H1 (cell line): ENCODE measurements around the gene SPDYE3. TPM values are rescaled to one million over a fixed set of nuclear protein-coding genes. Genes with fewer than 3 reads are reported as not detected.
"Not testable (repeated sequence)": the region's sequence is repeated elsewhere in the genome, so short reads cannot be mapped to it uniquely, and the experiment has no call there.

ENCODE experiments used
- CTCF ChIA-PET: fragments of 300-600 bp; sonication (Branson Sonifier 250); formaldehyde crosslinking; loops from one replicate; lab custom pipeline; 2021; ENCODE audit not compliant: partially characterized antibody; lab: Charles Lee
- POLR2A ChIA-PET: fragments of 300-600 bp; sonication (Branson Sonifier 250); formaldehyde crosslinking; loops from one replicate; lab custom pipeline; 2021; ENCODE audit warnings: inconsistent platforms; ENCODE audit not compliant: partially characterized antibody; lab: Charles Lee
- DNase-seq, 2 experiments: peaks; one replicate each; pipeline versions ENCODE4 v3.0.0 to v3.0.0-alpha.2; 2010 to 2022; ENCODE audit warnings: low spot score in 2 of 2, low read depth in 1 of 2, mixed read lengths in 1 of 2
- FAIRE-seq: peaks from 2 replicates; lab custom pipeline; 2011; peaks lifted over from hg19 to GRCh38; lab: Jason Lieb, UNC
- H2AFZ ChIP-seq: 2 replicates; pipeline ENCODE4 v1.8.1; 2012; ENCODE audit warnings: low read length, inconsistent platforms
- H2AK5ac ChIP-seq: 2 replicates; pipeline ENCODE4 v1.6.1; 2013; ENCODE audit warnings: low read depth, low read length
- H2BK120ac ChIP-seq: replicated peaks from 2 replicates; pipeline ENCODE3; 2013; ENCODE audit warnings: low read depth, low read length, inconsistent platforms
- H2BK12ac ChIP-seq: 2 replicates; pipeline ENCODE4 v1.6.1; 2013; ENCODE audit warnings: low read depth, low read length
- H2BK15ac ChIP-seq: 2 replicates; pipeline ENCODE4 v1.6.1; 2013; ENCODE audit warnings: low read length
- H2BK20ac ChIP-seq: 2 replicates; pipeline ENCODE4 v1.6.1; 2013; ENCODE audit warnings: low read length
- H2BK5ac ChIP-seq: 2 replicates; pipeline ENCODE4 v1.6.1; 2013; ENCODE audit warnings: low read depth, low read length
- H3K14ac ChIP-seq: 2 replicates; pipeline ENCODE4 v1.6.1; 2013; ENCODE audit warnings: inconsistent platforms; ENCODE audit not compliant: insufficient read length
- H3K18ac ChIP-seq: 2 replicates; pipeline ENCODE4 v1.6.1; 2013; ENCODE audit warnings: low read length; ENCODE audit errors: extremely low read depth
- H3K23ac ChIP-seq: 2 replicates; pipeline ENCODE4 v1.6.1; 2013; ENCODE audit warnings: inconsistent platforms; ENCODE audit not compliant: insufficient read length
- H3K23me2 ChIP-seq: 2 replicates; pipeline ENCODE4 v1.6.1; 2013; ENCODE audit warnings: low read depth, low read length
- H3K27ac ChIP-seq: 2 replicates; pipeline ENCODE4 v1.6.1; 2011; ENCODE audit warnings: low read depth, low read length, inconsistent platforms
- H3K27me3 ChIP-seq, 4 experiments: replicated peaks in 1 of 4; 1 replicate in 1 of 4; 2 replicates in 3 of 4; pipeline versions ENCODE4 v1.6.1 to v1.8.1; 2011 to 2013; ENCODE audit warnings: low read length in 3 of 4, mild to moderate bottlenecking in 3 of 4, inconsistent platforms in 2 of 4, mixed read lengths in 2 of 4, moderate library complexity in 1 of 4; ENCODE audit not compliant: control insufficient read depth in 3 of 4, insufficient read depth in 3 of 4; ENCODE audit errors: extremely low read depth in 1 of 4
- H3K36me3 ChIP-seq, 4 experiments: 2 replicates each; pipeline versions ENCODE4 v1.6.1 to v1.8.1; 2011 to 2013; ENCODE audit warnings: mild to moderate bottlenecking in 4 of 4, low read length in 3 of 4, moderate library complexity in 2 of 4, control low read depth in 1 of 4, inconsistent platforms in 1 of 4; ENCODE audit not compliant: insufficient read depth in 4 of 4, control insufficient read depth in 2 of 4
- H3K4ac ChIP-seq: replicated peaks from 2 replicates; pipeline ENCODE3; 2013; ENCODE audit warnings: low read length, low read depth, mixed read lengths, inconsistent platforms; ENCODE audit not compliant: insufficient read length
- H3K4me1 ChIP-seq, 4 experiments: replicated peaks in 1 of 4; 1 replicate in 1 of 4; 2 replicates in 3 of 4; pipeline versions ENCODE4 v1.6.1 to v1.8.1; 2011 to 2013; ENCODE audit warnings: low read length in 3 of 4, inconsistent platforms in 2 of 4, mixed read lengths in 1 of 4; ENCODE audit not compliant: insufficient read depth in 4 of 4, control insufficient read depth in 3 of 4
- H3K4me2 ChIP-seq, 2 experiments: 2 replicates each; pipeline versions ENCODE4 v1.6.1 to v1.8.1; 2011 to 2013; ENCODE audit warnings: low read depth in 2 of 2, low read length in 2 of 2, control low read depth in 1 of 2, inconsistent platforms in 1 of 2, mild to moderate bottlenecking in 1 of 2; ENCODE audit not compliant: insufficient read depth in 1 of 2
- H3K4me3 ChIP-seq, 4 experiments: fragments of 200-600, 300-600 bp in 1 of 4; sonication (generic), shearing (Covaris generic), sonication (Bioruptor Twin) in 1 of 4; 2 replicates each; pipeline versions ENCODE4 v1.5.1 to v1.8.1; 2011 to 2016; ENCODE audit warnings: low read length in 4 of 4, low read depth in 3 of 4, control low read depth in 2 of 4, inconsistent platforms in 2 of 4, mild to moderate bottlenecking in 2 of 4, mixed read lengths in 1 of 4, moderate library complexity in 1 of 4; ENCODE audit not compliant: insufficient read depth in 2 of 4; ENCODE audit errors: extremely low read depth in 1 of 4
- H3K56ac ChIP-seq: replicated peaks from 2 replicates; pipeline ENCODE3; 2013; ENCODE audit warnings: low read depth, mild to moderate bottlenecking, mixed read lengths, low read length, inconsistent platforms; ENCODE audit not compliant: insufficient read length
- H3K79me1 ChIP-seq: 2 replicates; pipeline ENCODE4 v1.6.1; 2013; ENCODE audit warnings: low read depth, low read length, control low read depth
- H3K79me2 ChIP-seq, 2 experiments: 2 replicates each; pipeline versions ENCODE4 v1.6.1 to v1.8.1; 2012 to 2013; ENCODE audit warnings: low read length in 2 of 2, mild to moderate bottlenecking in 2 of 2, inconsistent platforms in 1 of 2; ENCODE audit not compliant: insufficient read depth in 2 of 2, control insufficient read depth in 1 of 2
- H3K9ac ChIP-seq, 4 experiments: replicated peaks in 1 of 4; 1 replicate in 1 of 4; 2 replicates in 3 of 4; pipeline versions ENCODE4 v1.6.1 to v1.8.1; 2011 to 2013; ENCODE audit warnings: low read depth in 3 of 4, low read length in 3 of 4, control low read depth in 2 of 4, mild to moderate bottlenecking in 2 of 4, moderate library complexity in 2 of 4, inconsistent platforms in 1 of 4; ENCODE audit errors: extremely low read depth in 1 of 4
- H3K9me3 ChIP-seq, 2 experiments: 2 replicates each; pipeline versions ENCODE4 v1.6.1 to v1.8.1; 2012 to 2013; ENCODE audit warnings: mild to moderate bottlenecking in 2 of 2, moderate library complexity in 2 of 2, control low read depth in 1 of 2, inconsistent platforms in 1 of 2, low read depth in 1 of 2, low read length in 1 of 2, mixed read lengths in 1 of 2; ENCODE audit not compliant: insufficient read depth in 2 of 2
- H4K20me1 ChIP-seq, 2 experiments: replicated peaks in 1 of 2; 2 replicates each; pipeline versions ENCODE3 to v1.8.1; 2011 to 2013; ENCODE audit warnings: inconsistent platforms in 2 of 2, low read length in 2 of 2, mild to moderate bottlenecking in 1 of 2; ENCODE audit not compliant: insufficient read depth in 2 of 2, control insufficient read depth in 1 of 2
- H4K5ac ChIP-seq: 2 replicates; pipeline ENCODE4 v1.6.1; 2013; ENCODE audit warnings: low read length, low read depth, mixed read lengths, inconsistent platforms; ENCODE audit not compliant: insufficient read length
- H4K8ac ChIP-seq: 2 replicates; pipeline ENCODE4 v1.8.0; 2013; ENCODE audit warnings: mild to moderate bottlenecking, moderate library complexity, low read length, inconsistent platforms; ENCODE audit not compliant: insufficient read depth; ENCODE audit errors: extremely low read depth
- H4K91ac ChIP-seq: replicated peaks from 2 replicates; pipeline ENCODE3; 2013; ENCODE audit warnings: low read length, mixed read lengths, inconsistent platforms; ENCODE audit not compliant: insufficient read length
- CTCF ChIP-seq, 3 experiments: IDR thresholded peaks; 1 replicate in 2 of 3; 2 replicates in 1 of 3; pipeline versions ENCODE4 v1.5.1 to v1.6.1; 2011; ENCODE audit warnings: low read length in 3 of 3, mild to moderate bottlenecking in 3 of 3, inconsistent platforms in 2 of 3, low read depth in 1 of 3, moderate library complexity in 1 of 3; ENCODE audit not compliant: insufficient read depth in 1 of 3; ENCODE audit errors: control extremely low read depth in 1 of 3
- WGBS, 2 experiments: shearing (Covaris generic) in 1 of 2; methylation state at CpG; one replicate each; pipeline versions ENCODE4 v1.1.6 to v1.1.7; 2013 to 2015; ENCODE audit warnings: low lambda C conversion rate in 2 of 2, mixed read lengths in 2 of 2, inconsistent platforms in 1 of 2, low coverage in 1 of 2, missing lambda C conversion rate in 1 of 2; ENCODE audit not compliant: insufficient replicate concordance in 2 of 2, insufficient coverage in 1 of 2, insufficient read length in 1 of 2; ENCODE audit errors: extremely low coverage in 1 of 2, missing lambda C conversion rate in 1 of 2; 5-methylcytosine and 5-hydroxymethylcytosine counted together
- polyA plus RNA-seq, 7 experiments: library from polyadenylated mRNA; depleted of rRNA in 3 of 7; stranded (reverse) in 5 of 7; unstranded in 2 of 7; fragments of >200 nt in 5 of 7; fragments of 200-250 nt in 2 of 7; gene quantifications; 1 replicate in 5 of 7; 2 replicates in 1 of 7; 4 replicates in 1 of 7; pipeline versions ENCODE4 v1.2.1 to v1.2.3, GENCODE V29; 2011 to 2013; ENCODE audit warnings: missing spikeins in 2 of 7, mixed read lengths in 2 of 7
- total RNA-seq: library from RNA; stranded (reverse); fragmentation: NEBNext Ultra II Directional; extraction: Animal tissue kit (Norgen Biotek cat#: 25700); gene quantifications from 2 replicates; pipeline ENCODE4 v1.2.1, GENCODE V29; 2021

SPDYE3 gene
- total and polyA plus RNA-seq, 2 of the 8 experiments (the other 6 are each of a cell fraction or from before 2014, with no cell fraction given): not detected

GRCh38 chr7:100344560-100345287 lies 37.2 kb downstream of the SPDYE3 start:
- not testable (repeated sequence) for H2BK120ac ChIP-seq, H4K5ac ChIP-seq, H3K23ac ChIP-seq, DNase-seq, H2AFZ ChIP-seq, H3K9me3 ChIP-seq, H3K79me1 ChIP-seq, H3K27me3 ChIP-seq, H2AK5ac ChIP-seq, H2BK5ac ChIP-seq, H3K4me3 ChIP-seq, H3K4me2 ChIP-seq, H4K91ac ChIP-seq, H3K18ac ChIP-seq, H3K56ac ChIP-seq, H4K20me1 ChIP-seq, H3K14ac ChIP-seq, H4K8ac ChIP-seq, FAIRE-seq, H2BK15ac ChIP-seq, H3K23me2 ChIP-seq, H3K27ac ChIP-seq, H3K4ac ChIP-seq, H2BK12ac ChIP-seq, H3K4me1 ChIP-seq, H3K9ac ChIP-seq, H3K79me2 ChIP-seq, H2BK20ac ChIP-seq
- 87% methylated on average over 9 of the region's 13 CpGs; no CpG with 5 or more reads in 1 of the 2 experiments for WGBS, 2 experiments
- CTCF ChIA-PET: interaction anchor here (0.8 to 3.6 kb wide), 18 partner anchors 8 to 212 kb away, joined by 3 to 27 read pairs (median 4); no protein-coding TSS in a partner anchor
- H3K36me3 ChIP-seq: peaks cover 12 to 47% (median 34%) of the 10 kb centered on the region in 4 experiments
- peak; percentile 34 to 36 (median 35) for TF ChIP-seq CTCF (IDR thresholded peaks at IDR 0.05; ENCODE audit: control extremely low read depth in 1 of 3, insufficient read depth in 1 of 3, low read depth in 1 of 3, low read length in 3 of 3)
- POLR2A ChIA-PET: interaction anchor here (0.7 to 1.9 kb wide), 7 partner anchors 8 to 262 kb away, joined by 3 to 6 read pairs (median 3); partner anchors contain the start of gene MEPCE
